HAP-1 (cell line): ENCODE results near the gene TET3.

Experiments
- DNase-seq, 2 experiments: peaks; one replicate each; pipeline ENCODE4 v3.0.0-alpha.2; 2016 to 2020; ENCODE audit warnings: low spot score in 2 of 2
- H3K27me3 ChIP-seq: fragments of 250-450 bp; sonication (Bioruptor Pico); 2 replicates; pipeline ENCODE4 v1.5.1; 2020; ENCODE audit warnings: low read depth, mild to moderate bottlenecking, moderate library complexity
- H3K36me3 ChIP-seq: fragments of 250-450 bp; sonication (Bioruptor Pico); replicated peaks from 2 replicates; pipeline ENCODE4 v1.5.1; 2020; ENCODE audit warnings: mild to moderate bottlenecking
- H3K4me1 ChIP-seq: fragments of 250-450 bp; sonication (Bioruptor Pico); 2 replicates; pipeline ENCODE4 v1.5.1; 2020; ENCODE audit warnings: mild to moderate bottlenecking
- H3K4me3 ChIP-seq: fragments of 250-450 bp; sonication (Bioruptor Pico); 2 replicates; pipeline ENCODE4 v1.5.1; 2020; ENCODE audit warnings: mild to moderate bottlenecking, moderate library complexity
- H3K9me3 ChIP-seq: fragments of 250-450 bp; sonication (Bioruptor Pico); 2 replicates; pipeline ENCODE4 v1.5.1; 2020; ENCODE audit warnings: mild to moderate bottlenecking, moderate library complexity
- in situ Hi-C: fragments of 300-500 bp; cut with MboI; formaldehyde crosslinking; loops from 3 replicates; pipeline ENCODE4 v1.14.3; 2020; ENCODE audit warnings: low sequenced_read_pairs, inconsistent platforms, mixed read lengths

Gene TET3

DNA sequence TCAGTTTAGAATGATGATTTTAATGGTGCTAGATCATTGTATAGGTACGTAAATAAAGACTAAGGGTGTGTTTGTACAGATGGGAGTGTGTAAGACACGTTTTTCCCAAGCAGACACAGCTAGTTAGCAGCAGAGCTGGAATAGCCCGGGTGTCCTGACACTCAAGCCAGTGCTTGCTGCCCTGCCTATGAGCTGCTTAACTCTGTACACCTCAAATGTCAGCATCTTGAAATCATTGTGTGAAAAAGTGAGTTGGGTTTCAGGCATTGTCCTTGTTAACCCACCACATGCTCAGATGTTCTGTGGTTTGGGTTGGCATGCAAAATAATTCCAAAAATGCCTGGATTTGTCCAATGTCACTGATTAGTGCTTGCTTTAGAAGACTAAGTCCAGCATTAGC lies 13.0 kb upstream of the TET3 start:
- in situ Hi-C loops = no loop called here
- Histone ChIP-seq H3K9me3 (no peaks in the 10 kb centered on the region), H3K36me3 (no peaks in the 10 kb centered on the region), H3K4me3 (no peak overlapping the region), H3K27me3 (no peaks in the 10 kb centered on the region), H3K4me1 (peaks cover 2% of the 10 kb centered on the region; the same call in 1 of the 2 replicates)
- no peak for DNase-seq

DNA sequence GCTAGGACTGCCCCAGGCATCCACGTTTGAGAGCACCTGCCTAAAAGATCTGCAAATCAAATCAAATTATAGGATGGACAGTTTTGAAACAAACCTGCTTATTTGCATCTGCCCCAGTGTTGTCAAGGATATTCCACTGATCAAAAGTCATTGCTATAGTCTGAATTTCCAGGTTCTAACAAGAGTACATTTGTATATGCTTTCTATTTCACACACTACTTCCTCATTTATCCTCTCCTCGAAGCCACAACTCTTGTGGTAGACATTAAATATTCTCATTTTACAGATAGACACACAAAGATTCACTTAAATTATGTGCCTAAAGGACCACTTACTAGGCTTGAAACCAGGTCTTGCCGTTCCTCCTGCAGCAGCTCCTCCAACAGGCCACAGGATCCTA lies 11.9 kb upstream of the TET3 start:
- no peaks in the 10 kb centered on the region for H3K36me3 ChIP-seq
- peaks cover 2% of the 10 kb centered on the region; the same call in 1 of the 2 replicates for H3K4me1 ChIP-seq
- no peak for DNase-seq
- in situ Hi-C loops = no loop called here
- no peak overlapping the region for H3K4me3 ChIP-seq
- H3K9me3 ChIP-seq = no peaks in the 10 kb centered on the region
- no peaks in the 10 kb centered on the region for H3K27me3 ChIP-seq

DNA sequence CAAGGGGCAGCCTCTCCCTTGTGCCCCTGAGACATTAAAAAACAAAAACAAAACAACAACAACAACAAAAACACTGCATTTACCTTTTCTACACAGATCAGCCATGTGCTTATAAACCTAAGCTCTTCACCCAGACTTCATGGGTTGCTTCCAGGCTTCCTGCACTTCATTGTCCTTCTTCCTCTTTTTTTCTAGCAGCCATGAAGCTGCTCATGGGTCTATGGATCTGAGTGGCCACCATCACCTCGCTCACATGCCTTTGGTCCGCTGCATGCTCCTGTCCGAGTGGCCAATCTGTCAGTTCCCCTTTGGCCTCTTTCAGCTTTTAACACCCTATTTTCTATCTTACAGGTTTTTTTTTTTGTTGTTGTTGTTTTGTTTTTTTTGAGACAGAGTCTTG lies 9.0 kb upstream of the TET3 start:
- in situ Hi-C loops = no loop called here
- peaks cover 15% of the 10 kb centered on the region for H3K4me1 ChIP-seq
- DNase-seq = no peak

DNA sequence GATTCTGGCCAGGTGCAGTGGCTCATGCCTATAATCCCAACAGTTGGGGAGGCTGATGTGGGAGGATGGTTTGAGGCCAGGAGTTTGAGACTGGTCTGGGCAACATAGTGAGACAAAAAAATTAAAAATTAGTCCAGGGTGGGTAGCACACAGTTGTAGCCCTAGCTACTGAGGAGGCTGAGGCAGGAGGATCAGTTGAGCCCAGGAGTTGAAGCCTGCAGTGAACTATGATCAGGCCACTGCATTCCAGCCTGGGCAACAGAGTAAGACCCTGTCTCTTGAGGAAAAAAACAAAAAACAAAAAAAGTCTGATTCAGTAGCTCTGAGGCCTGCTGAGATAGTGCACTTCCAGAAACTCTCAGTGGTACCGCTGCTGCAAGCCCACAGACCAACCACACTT lies 7.9 kb upstream of the TET3 start:
- no peaks in the 10 kb centered on the region for H3K27me3 ChIP-seq
- peaks cover 19% of the 10 kb centered on the region for H3K4me1 ChIP-seq
- DNase-seq = no peak
- in situ Hi-C loops = no loop called here
- no peak overlapping the region for H3K4me3 ChIP-seq
- H3K36me3 ChIP-seq = no peaks in the 10 kb centered on the region
- 0 out of 2 replicates have a peak, but pooled peaks cover 2% of the 10 kb centered on the region for H3K9me3 ChIP-seq

More for the DNA sequence above, 9.0 kb upstream of the TET3 start:
- Histone ChIP-seq H3K36me3 (no peaks in the 10 kb centered on the region), H3K9me3 (0 out of 2 replicates have a peak, but pooled peaks cover 2% of the 10 kb centered on the region), H3K4me3 (no peak overlapping the region), H3K27me3 (no peaks in the 10 kb centered on the region)

DNA sequence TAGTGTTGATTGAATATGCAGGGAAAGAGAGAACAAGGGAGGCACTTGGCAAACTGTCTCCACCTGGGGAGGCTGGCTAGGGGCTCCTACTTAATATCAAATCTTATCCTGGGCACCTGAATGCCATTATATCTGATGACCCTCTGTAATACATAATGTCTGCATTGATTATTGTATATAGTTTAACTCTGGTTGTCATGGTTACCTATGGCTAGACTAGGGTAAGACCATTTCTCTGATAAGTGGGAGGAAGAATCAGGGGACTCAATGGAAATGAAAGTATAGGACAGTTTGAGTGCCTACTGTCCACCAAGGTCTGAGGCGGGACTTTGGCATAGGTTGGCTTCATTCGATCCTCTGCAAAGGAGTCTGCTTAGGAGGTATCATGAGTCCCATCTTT lies 7.2 kb upstream of the TET3 start:
- no peaks in the 10 kb centered on the region for H3K36me3 ChIP-seq
- H3K27me3 ChIP-seq = no peaks in the 10 kb centered on the region
- no peak overlapping the region for H3K4me3 ChIP-seq
- H3K4me1 ChIP-seq = peaks cover 19% of the 10 kb centered on the region
- H3K9me3 ChIP-seq = 0 out of 2 replicates have a peak, but pooled peaks cover 2% of the 10 kb centered on the region
- in situ Hi-C loops = no loop called here
- no peak for DNase-seq

DNA sequence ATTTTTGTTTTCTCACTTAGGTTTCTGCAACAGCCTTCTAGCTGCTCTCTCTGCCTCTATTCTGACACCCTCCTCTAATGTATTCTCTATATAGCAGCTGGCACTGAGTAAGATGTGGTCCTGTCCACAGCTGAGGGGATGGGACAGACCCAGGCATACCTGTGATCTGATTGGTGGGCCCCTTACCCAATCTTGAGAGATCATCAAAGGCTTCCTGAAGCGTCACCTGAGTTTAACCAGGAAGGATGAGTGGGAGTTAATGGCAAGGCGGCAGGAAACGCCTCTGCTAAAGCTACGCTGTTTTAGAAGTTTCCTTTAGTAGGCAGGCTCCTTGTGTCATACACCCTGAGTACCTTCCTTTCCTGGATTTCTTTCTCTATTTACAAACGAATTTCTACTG lies 5.7 kb upstream of the TET3 start:
- Histone ChIP-seq H3K27me3 (no peaks in the 10 kb centered on the region), H3K9me3 (0 out of 2 replicates have a peak, but pooled peaks cover 2% of the 10 kb centered on the region), H3K4me1 (peaks cover 29% of the 10 kb centered on the region), H3K4me3 (no peak overlapping the region), H3K36me3 (no peaks in the 10 kb centered on the region)
- in situ Hi-C loops = no loop called here
- no peak for DNase-seq

DNA sequence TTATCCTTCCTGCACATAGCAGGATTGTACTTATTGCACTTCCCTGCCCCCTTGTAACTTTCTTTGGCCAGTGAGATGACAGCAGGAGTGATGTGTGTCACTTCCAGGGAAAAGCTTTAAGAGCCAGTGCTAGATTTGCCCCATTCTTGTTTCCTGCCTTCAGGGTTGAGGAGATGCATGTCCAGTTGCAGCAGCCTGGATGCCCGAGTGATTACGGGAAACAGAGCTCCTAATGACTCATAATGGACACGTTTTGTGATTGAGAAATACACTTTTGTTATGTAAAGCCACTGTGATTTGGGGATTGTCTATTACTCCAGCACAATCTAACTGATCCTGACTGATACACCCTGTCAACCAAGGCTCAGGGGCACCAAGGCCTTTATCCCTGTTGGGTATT lies 5.0 kb upstream of the TET3 start:
- peak; percentile 37 to 39 for DNase-seq
- Histone ChIP-seq H3K9me3 (0 out of 2 replicates have a peak, but pooled peaks cover 2% of the 10 kb centered on the region), H3K4me3 (no peak overlapping the region), H3K27me3 (no peaks in the 10 kb centered on the region), H3K4me1 (peaks cover 33% of the 10 kb centered on the region), H3K36me3 (no peaks in the 10 kb centered on the region)
- in situ Hi-C loops = no loop called here

DNA sequence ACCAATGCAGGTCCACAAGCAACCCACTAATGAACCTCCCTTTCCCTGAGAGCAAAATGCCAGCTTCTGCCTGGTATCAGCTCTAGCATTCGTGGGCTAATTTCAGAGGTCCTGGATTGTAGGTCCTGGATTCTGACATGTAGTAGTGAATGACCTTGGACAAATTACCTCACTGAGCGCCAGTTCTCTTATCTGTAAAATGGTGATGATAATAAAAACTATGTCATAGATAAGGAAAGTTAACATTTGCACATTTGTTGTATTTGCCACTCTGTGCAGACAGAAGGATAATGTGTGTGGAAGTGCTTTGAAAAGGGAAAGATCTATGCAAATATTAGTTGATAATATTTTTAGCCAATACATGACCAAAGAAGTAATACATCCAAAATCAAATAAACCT lies 4.1 kb upstream of the TET3 start:
- H3K27me3 ChIP-seq = no peaks in the 10 kb centered on the region
- in situ Hi-C loops = no loop called here
- 0 out of 2 replicates have a peak, but pooled peaks cover 2% of the 10 kb centered on the region for H3K9me3 ChIP-seq
- H3K36me3 ChIP-seq = no peaks in the 10 kb centered on the region
- H3K4me3 ChIP-seq = peak overlapping the region; percentile 28
- DNase-seq = no peak
- peaks cover 32% of the 10 kb centered on the region for H3K4me1 ChIP-seq

DNA sequence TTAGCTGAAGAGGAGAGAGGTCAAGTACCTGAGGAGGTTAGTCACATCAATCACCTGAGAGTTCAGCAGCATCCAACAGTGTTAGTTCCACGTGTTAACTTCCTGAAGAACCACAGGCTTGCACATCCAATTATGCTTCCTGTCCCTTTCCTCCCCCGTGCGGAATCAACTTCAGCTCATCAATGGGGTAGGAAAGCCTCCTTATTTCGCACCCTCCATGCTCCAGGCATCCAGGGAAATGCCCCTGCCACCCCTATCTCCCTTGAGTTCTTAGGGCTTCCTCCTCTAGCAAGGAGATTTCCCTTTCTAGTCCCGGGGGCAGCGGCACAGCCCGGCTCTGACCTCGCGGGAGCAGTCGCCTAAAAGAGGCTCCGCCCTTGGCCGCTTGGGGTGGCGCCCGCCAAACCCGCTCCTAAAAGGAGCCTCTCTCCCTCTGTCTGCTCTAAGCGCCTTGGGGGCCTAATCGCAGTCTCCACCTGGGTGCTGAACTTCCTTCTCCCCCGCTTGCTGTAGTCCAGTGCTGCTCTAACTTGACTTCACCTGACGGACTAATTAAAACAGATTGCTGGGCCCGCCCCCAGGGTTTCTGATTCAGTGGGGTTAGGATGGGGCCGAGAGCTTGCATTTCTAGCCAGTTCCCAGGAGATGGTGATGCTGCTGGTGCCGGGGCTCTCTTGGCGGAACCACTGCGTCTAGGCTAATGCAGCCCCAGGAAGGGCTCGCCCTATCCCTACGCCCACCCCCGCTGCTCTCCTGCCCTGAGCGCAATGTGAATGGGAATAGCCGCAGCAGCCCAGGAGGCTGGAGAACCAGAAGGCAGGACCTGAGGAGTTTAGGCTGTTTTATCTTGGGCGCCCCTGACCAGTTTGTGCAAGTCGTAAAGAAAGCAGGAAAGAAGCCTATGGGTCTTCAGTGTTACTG lies 3.4 kb upstream of the TET3 start:
- Histone ChIP-seq H3K36me3 (peaks cover 5% of the 10 kb centered on the region; the same call in 1 of the 2 replicates), H3K4me1 (peaks cover 40% of the 10 kb centered on the region), H3K9me3 (0 out of 2 replicates have a peak, but pooled peaks cover 2% of the 10 kb centered on the region), H3K4me3 (peak overlapping the region; percentile 28), H3K27me3 (no peaks in the 10 kb centered on the region)
- in situ Hi-C loops = no loop called here
- peak; percentile 69 to 83 for DNase-seq

DNA sequence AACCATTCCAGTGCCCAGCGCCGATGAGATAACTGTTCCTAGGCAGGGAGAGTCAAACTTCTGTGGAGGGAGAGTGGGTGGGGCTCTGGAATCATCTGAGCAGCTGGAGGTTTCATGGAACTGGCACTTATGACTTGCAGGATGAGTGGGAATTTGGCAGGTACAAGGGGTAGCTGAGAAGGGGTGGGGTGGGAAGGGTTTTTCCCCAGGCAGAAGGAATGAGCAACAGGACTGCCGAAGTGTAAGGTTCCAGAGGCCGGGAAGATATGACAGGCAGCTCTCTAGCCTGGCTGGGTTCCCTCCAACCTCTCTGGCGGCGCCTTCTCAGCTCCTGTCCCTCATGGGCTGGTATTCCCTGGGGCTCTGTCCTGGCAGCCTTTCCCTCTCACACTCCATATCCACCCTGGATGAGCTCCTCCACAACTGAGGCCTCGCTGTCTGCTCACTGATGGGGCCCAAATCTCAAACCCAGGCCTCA lies 2.5 kb upstream of the TET3 start:
- H3K27me3 ChIP-seq = no peaks in the 10 kb centered on the region
- no peak for DNase-seq
- H3K36me3 ChIP-seq = peaks cover 9% of the 10 kb centered on the region; the same call in 1 of the 2 replicates
- H3K4me3 ChIP-seq = no peak overlapping the region
- peaks cover 48% of the 10 kb centered on the region for H3K4me1 ChIP-seq
- 0 out of 2 replicates have a peak, but pooled peaks cover 2% of the 10 kb centered on the region for H3K9me3 ChIP-seq
- in situ Hi-C loops = no loop called here

DNA sequence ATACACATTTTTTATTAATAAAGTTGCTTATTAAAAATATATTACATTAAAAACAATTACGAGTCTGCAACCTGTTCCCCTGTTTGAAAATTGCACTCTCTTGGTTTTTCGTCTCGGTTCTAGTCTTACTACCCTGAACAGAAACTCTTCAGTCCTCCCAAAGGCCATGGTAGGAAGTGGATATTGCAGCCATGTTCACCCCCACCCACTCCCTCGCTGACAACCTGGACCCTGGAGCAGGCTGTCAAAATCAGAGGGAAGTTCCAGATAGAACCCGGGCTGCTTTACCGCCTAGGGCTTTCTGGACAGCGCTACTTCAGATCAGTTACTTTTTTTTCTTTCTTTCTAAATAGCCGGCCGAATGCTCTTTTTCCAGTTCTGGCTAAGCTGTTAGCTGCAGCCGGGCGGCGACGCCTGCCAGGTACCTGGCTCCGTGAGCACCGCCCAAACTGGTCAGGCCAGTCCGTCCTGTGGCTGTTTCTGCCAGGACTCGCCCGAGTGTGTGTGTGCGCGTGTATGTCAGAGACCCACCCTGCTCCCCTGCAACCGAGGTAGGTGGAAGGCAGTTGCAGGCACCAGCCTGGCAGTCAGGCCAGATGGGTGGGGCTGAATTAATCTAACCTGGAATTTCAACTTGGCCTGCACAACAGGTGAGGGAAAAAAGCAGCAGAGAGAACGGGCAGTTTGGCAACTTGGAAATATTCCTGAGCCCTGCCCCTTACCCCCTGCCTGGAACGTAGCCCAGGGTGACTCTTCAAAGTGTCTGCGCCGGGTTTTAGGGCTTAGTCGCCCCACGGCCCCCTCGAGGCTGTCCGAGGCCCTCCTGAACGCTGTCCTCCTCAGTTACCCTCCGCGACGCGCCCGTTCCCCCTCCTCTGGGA lies 1.1 kb upstream of the TET3 start:
- peak overlapping the region; percentile 42 for H3K4me3 ChIP-seq
- peak in 1 of 2 experiments; percentile 59 for DNase-seq
- H3K36me3 ChIP-seq = peaks cover 15% of the 10 kb centered on the region; the same call in 1 of the 2 replicates
- H3K4me1 ChIP-seq = peaks cover 59% of the 10 kb centered on the region
- no peaks in the 10 kb centered on the region for H3K27me3 ChIP-seq
- H3K9me3 ChIP-seq = 0 out of 2 replicates have a peak, but pooled peaks cover 2% of the 10 kb centered on the region
- in situ Hi-C loops = no loop called here

DNA sequence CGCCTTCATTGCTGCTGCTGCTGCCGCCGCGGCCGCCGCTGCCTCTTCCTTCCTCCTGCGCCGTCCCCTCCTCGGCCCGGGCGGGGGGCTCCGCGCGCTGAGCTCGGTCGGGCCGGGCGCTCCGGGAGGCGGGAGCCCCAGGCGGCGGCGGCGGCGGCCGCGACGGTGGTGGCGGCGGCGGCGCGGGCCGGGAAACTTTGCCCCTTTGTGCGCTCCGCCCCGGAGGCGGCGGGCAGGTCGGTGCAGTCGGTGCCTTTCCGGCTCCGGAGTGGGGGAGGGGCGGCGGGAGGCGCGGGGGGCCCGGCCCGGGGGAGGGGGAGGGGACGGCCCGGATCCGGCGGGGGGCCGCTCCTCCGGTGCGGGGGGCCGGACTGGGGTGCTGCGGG lies 205 bp downstream of the TET3 start:
- Histone ChIP-seq H3K4me3 (no peak overlapping the region; the same call in 1 of the 2 replicates), H3K36me3 (peaks cover 20% of the 10 kb centered on the region; the same call in 1 of the 2 replicates), H3K27me3 (no peaks in the 10 kb centered on the region), H3K4me1 (peaks cover 54% of the 10 kb centered on the region), H3K9me3 (0 out of 2 replicates have a peak, but pooled peaks cover 2% of the 10 kb centered on the region)
- DNase-seq = peak in 1 of 2 experiments; percentile 67
- in situ Hi-C loops = no loop called here

DNA sequence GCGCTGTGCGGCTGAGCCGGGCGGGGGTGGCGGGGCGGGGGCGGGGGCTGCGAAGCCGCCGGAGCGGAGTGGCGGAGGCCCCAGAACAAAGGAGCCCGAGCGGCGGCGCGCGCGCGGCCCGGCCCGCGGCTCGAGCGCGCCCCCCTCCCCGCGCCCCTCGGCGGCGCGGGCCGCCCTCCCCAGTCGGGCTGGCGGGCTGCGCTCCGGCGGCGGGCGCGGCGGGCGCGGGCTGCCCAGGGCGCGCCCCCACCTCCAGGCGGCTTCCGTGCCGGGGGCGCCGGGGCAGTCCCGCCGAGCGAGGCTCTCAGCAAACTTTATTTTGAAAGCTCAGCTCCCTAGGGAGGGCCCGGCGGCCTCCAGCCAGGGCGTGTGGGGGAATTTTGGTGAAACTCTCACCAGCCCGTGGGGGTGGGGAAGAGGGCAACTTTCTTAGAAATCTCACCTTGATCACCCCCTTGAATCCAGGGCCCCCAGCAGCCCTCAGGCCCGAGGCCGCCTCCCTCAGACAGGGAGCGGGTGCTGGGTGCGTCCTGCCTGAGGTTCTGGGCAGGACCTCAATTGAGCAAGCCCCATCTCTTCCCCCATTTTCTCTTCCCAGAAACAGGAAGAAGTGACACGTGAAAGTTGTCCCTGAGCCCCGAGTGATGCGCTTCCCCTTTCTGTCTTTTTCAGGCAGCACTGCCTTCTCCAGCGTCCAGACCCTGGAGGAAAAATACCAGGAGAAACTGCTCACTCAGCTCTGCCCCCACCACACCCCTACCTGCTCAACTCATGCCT lies 786 bp downstream of the TET3 start:
- H3K4me1 ChIP-seq = peaks cover 50% of the 10 kb centered on the region
- peaks cover 21% of the 10 kb centered on the region for H3K36me3 ChIP-seq
- in situ Hi-C loops = no loop called here
- no peaks in the 10 kb centered on the region for H3K27me3 ChIP-seq
- H3K4me3 ChIP-seq = peak overlapping the region; percentile 45
- no peaks in the 10 kb centered on the region for H3K9me3 ChIP-seq
- peak in 1 of 2 experiments; percentile 68 for DNase-seq
